Natural killer cell (primary cell): ENCODE measurements around the gene PRAMEF14. TPM values are rescaled to one million over a fixed set of nuclear protein-coding genes. Genes with fewer than 3 reads are reported as not detected.
"Not testable (repeated sequence)": the region's sequence is repeated elsewhere in the genome, so short reads cannot be mapped to it uniquely, and the experiment has no call there.

Source experiments
- ATAC-seq, 3 donors: fragments of 150-1000 bp in 2 of 3; fragments of 200-7000 bp in 1 of 3; cut with Tn5 transposase; 1 replicate in 1 of 3; 2 replicates in 2 of 3; pipeline ENCODE4 v1.10.0; 2021; ENCODE audit warnings: mild to moderate bottlenecking in 2 of 3, moderate library complexity in 2 of 3
- DNase-seq, 2 donors: peaks; one replicate each; pipeline versions ENCODE4 v3.0.0 to v3.0.0-alpha.2; 2013 to 2021; ENCODE audit warnings: mixed read lengths in 1 of 2
- H3K27ac ChIP-seq: one replicate; pipeline ENCODE4 v1.5.1; 2013; ENCODE audit warnings: mild to moderate bottlenecking, low read length
- H3K27me3 ChIP-seq: one replicate; pipeline ENCODE4 v1.6.1; 2013; ENCODE audit warnings: low read length; ENCODE audit not compliant: control insufficient read depth, insufficient read depth
- H3K36me3 ChIP-seq: one replicate; pipeline ENCODE4 v1.6.1; 2013; ENCODE audit warnings: low read length; ENCODE audit not compliant: control insufficient read depth, insufficient read depth
- H3K4me1 ChIP-seq: one replicate; pipeline ENCODE4 v1.6.1; 2013; ENCODE audit warnings: low read length; ENCODE audit not compliant: control insufficient read depth, insufficient read depth
- H3K4me3 ChIP-seq: one replicate; pipeline ENCODE4 v1.5.1; 2013; ENCODE audit warnings: low read length
- H3K9me3 ChIP-seq: one replicate; pipeline ENCODE4 v1.6.1; 2013; ENCODE audit warnings: low read length; ENCODE audit not compliant: control insufficient read depth, insufficient read depth
- H3K27ac Mint-ChIP-seq, 2 donors: one replicate each; pipeline ENCODE4 v1.8.0; 2022; ENCODE audit warnings: mild to moderate bottlenecking in 2 of 2, mixed read lengths in 2 of 2, moderate library complexity in 1 of 2
- H3K27me3 Mint-ChIP-seq, 2 donors: one replicate each; pipeline ENCODE4 v1.8.0; 2022; ENCODE audit warnings: low read depth in 2 of 2, mixed read lengths in 2 of 2
- H3K36me3 Mint-ChIP-seq: one replicate; pipeline ENCODE4 v1.8.0; 2022; ENCODE audit warnings: mixed read lengths
- H3K4me1 Mint-ChIP-seq, 2 donors: one replicate each; pipeline ENCODE4 v1.8.0; 2022; ENCODE audit warnings: mixed read lengths in 2 of 2
- H3K4me3 Mint-ChIP-seq: one replicate; pipeline ENCODE4 v1.8.0; 2022; ENCODE audit warnings: mild to moderate bottlenecking, moderate library complexity, mixed read lengths
- H3K9me3 Mint-ChIP-seq, 2 donors: one replicate each; pipeline ENCODE4 v1.8.0; 2022; ENCODE audit warnings: mixed read lengths in 2 of 2
- WGBS: methylation state at CpG from one replicate; pipeline ENCODE4 v1.1.7; 2013; ENCODE audit warnings: missing lambda C conversion rate; ENCODE audit not compliant: insufficient coverage; 5-methylcytosine and 5-hydroxymethylcytosine counted together
- intact Hi-C: fragments of 100-400 bp; cut with micrococcal nuclease; formaldehyde crosslinking; loops from one replicate; pipeline ENCODE4 v1.14.2; 2022
- total RNA-seq, 4 donors: library from RNA; stranded (reverse); fragments of 120-200 nt in 1 of 4; gene quantifications; one replicate each; pipeline versions ENCODE4 v1.2.3 to v1.2.4, GENCODE V29; 2013 to 2022

Gene PRAMEF14
- total RNA-seq, 3 donors from 2014 or later (not counting 1 experiment from before 2014, with no cell fraction given) = not detected

- H3K4me3 ChIP-seq, H3K4me1 Mint-ChIP-seq, ATAC-seq, H3K36me3 Mint-ChIP-seq, H3K27ac Mint-ChIP-seq, H3K9me3 Mint-ChIP-seq, H3K27me3 ChIP-seq, intact Hi-C loops, H3K36me3 ChIP-seq, H3K27ac ChIP-seq, H3K4me1 ChIP-seq, DNase-seq, H3K4me3 Mint-ChIP-seq, H3K9me3 ChIP-seq, H3K27me3 Mint-ChIP-seq: not testable (repeated sequence)
- WGBS = no CpG with 5 or more reads among the region's 4 CpGs
These were observed 31.7 kb downstream of the PRAMEF14 start, which contains the start of gene PRAMEF15 for GRCh38 chr1:13315281-13315680. TSS of gene PRAMEF15 (plus strand) at chr1:13315581. CDS start at chr1:13318408, 2,827 bp downstream.

GRCh38 chr1:13303239-13303638 lies 43.7 kb downstream of the PRAMEF14 start, which contains the start of gene PRAMEF33:
TSS of gene PRAMEF33 (plus strand) at chr1:13303539. CDS start at chr1:13305955, 2,416 bp downstream.
- H3K9me3 ChIP-seq, intact Hi-C loops, H3K4me1 ChIP-seq, H3K27me3 ChIP-seq, H3K27ac Mint-ChIP-seq, H3K36me3 ChIP-seq, H3K36me3 Mint-ChIP-seq, DNase-seq, H3K4me3 Mint-ChIP-seq, H3K4me3 ChIP-seq, H3K27ac ChIP-seq, H3K27me3 Mint-ChIP-seq, ATAC-seq, H3K4me1 Mint-ChIP-seq, H3K9me3 Mint-ChIP-seq: not testable (repeated sequence)
- WGBS = no CpG with 5 or more reads among the region's 1 CpG

GRCh38 chr1:13302197-13302596 lies 44.7 kb downstream of the PRAMEF14 start:
- ATAC-seq, DNase-seq, H3K4me3 ChIP-seq, H3K27ac Mint-ChIP-seq, H3K4me3 Mint-ChIP-seq, H3K27me3 Mint-ChIP-seq, H3K36me3 Mint-ChIP-seq, H3K4me1 ChIP-seq, H3K9me3 ChIP-seq, H3K27me3 ChIP-seq, H3K27ac ChIP-seq, intact Hi-C loops, H3K4me1 Mint-ChIP-seq, H3K9me3 Mint-ChIP-seq, H3K36me3 ChIP-seq: not testable (repeated sequence)

GRCh38 chr1:13298699-13299098 lies 48.2 kb downstream of the PRAMEF14 start:
- H3K4me3 ChIP-seq, H3K9me3 ChIP-seq, H3K36me3 ChIP-seq, H3K9me3 Mint-ChIP-seq, H3K36me3 Mint-ChIP-seq, H3K27me3 Mint-ChIP-seq, H3K4me1 ChIP-seq, intact Hi-C loops, H3K4me1 Mint-ChIP-seq, H3K27me3 ChIP-seq, H3K27ac ChIP-seq, H3K4me3 Mint-ChIP-seq, DNase-seq, ATAC-seq, H3K27ac Mint-ChIP-seq: not testable (repeated sequence)
- 90% methylated on average over 5 of the region's 27 CpGs for WGBS

GRCh38 chr1:13297216-13297931 lies 49.6 kb downstream of the PRAMEF14 start:
- intact Hi-C loops, H3K27ac Mint-ChIP-seq, H3K9me3 Mint-ChIP-seq, H3K27me3 Mint-ChIP-seq, H3K27ac ChIP-seq, H3K4me1 Mint-ChIP-seq, H3K9me3 ChIP-seq, H3K36me3 ChIP-seq, H3K27me3 ChIP-seq, H3K4me1 ChIP-seq, H3K4me3 Mint-ChIP-seq, H3K36me3 Mint-ChIP-seq, ATAC-seq, DNase-seq, H3K4me3 ChIP-seq: not testable (repeated sequence)
- no CpG with 5 or more reads among the region's 5 CpGs for WGBS

Other genes with a start within 250 kb of the PRAMEF14 start
- not detected for gene HNRNPCL2, start 230.3 kb downstream of the PRAMEF14 start, total RNA-seq
- gene PRAMEF26, start 191.1 kb downstream of the PRAMEF14 start, total RNA-seq = not detected
- gene HNRNPCL4, start 181.5 kb downstream of the PRAMEF14 start, total RNA-seq = not detected
- gene PRAMEF9, start 175.3 kb downstream of the PRAMEF14 start, total RNA-seq = not detected
- gene PRAMEF13, start 145.7 kb downstream of the PRAMEF14 start, total RNA-seq = not detected
- gene PRAMEF18, start 121.0 kb downstream of the PRAMEF14 start, total RNA-seq = not detected
- not detected for gene PRAMEF5, start 92.9 kb downstream of the PRAMEF14 start, total RNA-seq
- gene PRAMEF8, start 62.0 kb downstream of the PRAMEF14 start, total RNA-seq = not detected
- gene PRAMEF33, start 43.6 kb downstream of the PRAMEF14 start, total RNA-seq = not detected
- not detected for gene PRAMEF15, start 31.6 kb downstream of the PRAMEF14 start, total RNA-seq
- gene PRAMEF19, start 24.8 kb upstream of the PRAMEF14 start, total RNA-seq = not detected
- gene PRAMEF17, start 42.5 kb upstream of the PRAMEF14 start, total RNA-seq = not detected
- gene PRAMEF20, start 63.3 kb upstream of the PRAMEF14 start, total RNA-seq = not detected
- gene LRRC38, start 166.9 kb upstream of the PRAMEF14 start, total RNA-seq = not detected
- gene PDPN, start 236.7 kb upstream of the PRAMEF14 start, total RNA-seq = not detected